T-helper 1 cell (primary cell): Measurements from ENCODE around the gene COX10.
A peak's percentile ranks its signal among the peaks of the same experiment; 100 is the strongest.
"Not testable (repeated sequence)": the region's sequence is repeated elsewhere in the genome, so short reads cannot be mapped to it uniquely, and the experiment has no call there.

Experiments used
- DNase-seq, 5 donors: peaks; one replicate each; pipeline ENCODE4 v3.0.0-alpha.2; 2012 to 2020
- total RNA-seq, 4 donors: gene quantifications; one replicate each; lab custom pipeline; 2026; lab: John Stamatoyannopoulos, UW

Gene COX10
- total RNA-seq, result 13.9 to 24.4 (median 18.3) reads per million in 4 donors

DNA sequence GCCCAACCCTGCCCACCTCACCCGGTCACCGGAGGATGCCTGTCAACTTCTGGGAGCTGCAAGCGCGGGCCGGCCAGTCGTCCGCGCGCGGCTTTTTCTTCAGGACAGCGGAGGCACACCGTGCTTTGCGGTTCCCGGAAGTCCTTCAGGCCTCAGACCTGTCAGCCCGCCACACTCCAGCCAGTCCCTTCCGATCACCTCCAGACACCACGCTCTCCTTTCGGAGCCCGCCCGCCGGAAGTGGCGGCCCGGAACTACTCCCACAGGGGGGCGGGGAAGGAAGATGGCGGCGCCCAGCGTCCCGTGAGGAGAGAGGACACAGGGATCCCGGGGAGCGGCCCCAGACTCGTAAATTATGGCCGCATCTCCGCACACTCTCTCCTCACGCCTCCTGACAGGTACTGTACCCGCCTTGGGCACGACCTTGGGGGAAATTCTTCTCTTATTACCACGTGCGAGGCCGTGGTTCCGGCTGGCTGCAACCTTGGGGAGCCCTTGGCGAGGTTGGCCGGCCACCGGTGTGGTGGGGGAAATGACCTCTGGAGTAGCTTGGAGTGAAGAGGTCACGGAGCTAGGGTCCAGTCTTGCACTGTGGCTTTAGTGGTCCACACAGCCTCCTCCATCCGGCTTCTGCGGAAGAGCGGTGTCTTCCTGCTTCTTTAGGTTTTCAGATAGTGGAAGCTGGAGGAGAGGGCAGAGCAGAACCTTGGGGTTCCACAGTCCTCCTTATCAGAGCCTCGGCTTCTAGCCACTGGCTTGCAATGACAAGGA is at the start of gene COX10:
Gene COX10, plus strand, starts transcription at position 254 of the 771 bp plus-strand sequence. Its CDS starts 102 bp downstream, at position 356.
- DNase-seq, result peak; percentile 68 to 84 (median 76)

DNA sequence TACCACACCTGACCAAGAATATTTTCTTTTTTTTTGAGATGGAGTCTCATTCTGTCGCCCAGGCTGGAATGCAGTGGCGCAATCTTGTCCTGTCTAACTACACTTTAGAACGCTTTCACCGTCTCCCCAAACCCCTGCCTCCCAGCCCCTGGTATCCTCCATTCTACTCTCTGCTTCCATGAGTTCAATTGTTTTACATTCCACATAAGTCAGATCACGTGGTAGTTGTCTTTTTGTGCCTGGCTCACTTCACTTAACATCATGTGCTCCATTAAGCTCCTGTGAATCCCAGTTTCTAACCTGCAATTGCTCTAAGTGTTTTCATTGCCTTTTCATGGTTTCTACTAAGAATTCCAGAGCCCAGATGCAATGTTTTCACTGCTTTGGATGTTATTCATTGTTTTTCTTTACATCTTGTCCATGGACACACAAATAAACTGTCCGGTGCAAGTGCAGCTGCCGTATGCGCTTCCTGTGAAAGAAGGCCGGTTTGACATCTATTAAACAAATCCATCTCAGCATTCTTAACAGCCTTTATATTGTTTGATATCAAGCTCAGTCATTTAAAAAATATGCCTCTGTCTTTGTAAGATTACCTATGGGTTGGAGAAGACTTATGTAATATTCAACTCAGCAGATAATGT is 47.5 kb upstream of the COX10 start:
- DNase-seq, result not testable (repeated sequence)

- not testable (repeated sequence) for DNase-seq
Measured at GRCh38 chr17:14029755-14030154, 39.5 kb upstream of the COX10 start.

DNA sequence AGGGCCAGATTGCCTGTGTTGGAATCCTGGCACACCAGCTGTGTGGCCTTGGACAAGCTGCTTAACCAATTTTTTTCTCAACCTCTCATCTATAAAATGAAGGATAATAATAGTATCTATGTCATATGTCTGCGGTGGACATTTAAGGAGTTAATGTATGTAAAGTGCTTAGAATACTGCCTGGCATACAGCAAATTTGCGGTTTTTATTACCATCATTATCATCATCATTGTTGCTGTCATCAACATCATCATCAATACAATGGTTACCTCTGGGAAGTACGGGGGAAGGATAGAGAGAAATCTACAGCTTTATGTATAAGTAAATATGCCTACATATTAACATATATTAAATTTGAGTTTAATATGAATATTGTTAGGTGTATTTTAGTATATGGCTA is 37.1 kb upstream of the COX10 start:
- no peak for DNase-seq

- no peak for DNase-seq
Measured at GRCh38 chr17:14033166-14033565, 36.1 kb upstream of the COX10 start.

DNA sequence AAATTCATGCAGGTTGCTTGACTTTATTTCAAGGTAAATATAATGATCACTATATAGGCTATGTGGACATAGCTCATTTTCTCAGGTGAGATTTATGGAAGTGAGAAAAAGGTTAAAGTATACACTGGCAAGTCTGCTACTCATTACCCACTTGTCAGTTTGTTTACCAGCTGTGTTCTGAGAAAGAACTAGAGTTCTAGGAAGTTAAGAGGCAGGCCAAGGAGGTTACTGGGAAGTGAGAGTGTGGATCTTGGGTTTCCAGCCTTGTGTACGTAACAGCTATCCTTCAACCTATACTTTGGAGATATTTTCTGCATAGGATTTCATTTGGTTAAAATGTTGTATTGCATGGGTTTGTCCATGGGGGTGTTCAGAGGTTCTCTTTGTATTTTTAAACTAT is 31.9 kb upstream of the COX10 start:
- DNase-seq, result peak in 1 of 5 donors; percentile 45

GRCh38 chr17:14038206-14038605 is 31.1 kb upstream of the COX10 start:
- DNase-seq, result peak in 1 of 5 donors; percentile 12

DNA sequence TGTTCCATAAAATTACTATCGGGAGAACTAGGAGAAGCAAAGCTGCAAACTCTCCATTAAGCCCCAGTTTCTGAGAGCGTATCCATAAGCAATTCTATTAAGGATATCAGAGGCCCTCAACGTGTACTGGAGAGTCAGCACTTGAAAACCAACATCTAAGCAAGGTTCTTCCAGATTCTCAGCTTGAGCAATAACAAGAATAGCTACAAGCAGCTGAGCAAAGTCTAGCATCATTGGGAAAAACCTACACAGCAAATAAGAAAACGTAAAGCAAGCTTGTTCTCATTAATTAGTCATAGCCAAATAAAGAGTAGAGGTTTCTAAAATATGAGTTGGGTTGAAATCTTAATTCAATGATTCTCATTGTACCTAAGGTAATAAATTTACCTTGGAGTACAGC is 26.9 kb upstream of the COX10 start:
- peak in 1 of 5 donors; percentile 59 for DNase-seq

- peak in 1 of 5 donors; percentile 38 for DNase-seq
Measured at GRCh38 chr17:14044702-14045101, 24.6 kb upstream of the COX10 start.

DNA sequence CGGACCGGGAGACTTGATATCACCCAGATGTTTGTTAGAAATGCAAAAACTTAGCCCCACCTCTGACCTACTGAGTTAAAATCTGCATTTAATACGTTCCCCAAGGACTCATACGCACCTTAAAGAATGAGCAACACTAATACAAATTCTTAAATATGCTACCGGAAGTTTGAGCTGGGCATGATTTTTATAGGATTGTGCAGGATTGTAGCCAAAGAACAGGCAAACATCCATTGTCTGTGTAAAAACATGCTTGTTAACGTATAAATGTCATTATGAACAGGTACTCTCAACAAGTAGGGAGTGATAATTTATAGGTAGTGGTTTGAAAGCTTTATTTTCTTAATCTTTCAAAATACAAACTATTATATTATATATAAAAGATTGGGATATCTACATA is 22.3 kb upstream of the COX10 start:
- DNase-seq, result no peak

- no peak for DNase-seq
Measured at GRCh38 chr17:14047591-14047990, 21.7 kb upstream of the COX10 start.

- no peak for DNase-seq
Measured at GRCh38 chr17:14048169-14048568, 21.1 kb upstream of the COX10 start.

DNA sequence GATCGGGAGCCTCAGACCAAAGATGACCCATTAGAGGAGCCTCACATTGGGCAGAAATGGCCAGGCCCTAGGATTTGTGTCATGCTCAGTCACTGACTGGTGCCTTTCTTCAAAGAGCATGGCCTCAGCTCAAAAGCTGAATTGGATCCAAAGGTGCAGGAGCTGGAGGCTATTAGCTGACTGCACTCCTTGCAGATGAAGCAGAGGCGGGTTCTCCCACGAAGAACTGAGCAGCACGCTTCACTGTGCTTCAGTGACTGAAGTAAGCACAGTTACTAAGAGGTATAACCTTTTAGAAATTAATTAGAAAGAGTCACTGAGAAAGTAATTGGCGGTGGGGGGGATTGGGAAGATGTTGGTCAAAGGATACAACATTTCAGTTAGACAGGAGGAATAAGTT is 18.7 kb upstream of the COX10 start:
- DNase-seq, result no peak

DNA sequence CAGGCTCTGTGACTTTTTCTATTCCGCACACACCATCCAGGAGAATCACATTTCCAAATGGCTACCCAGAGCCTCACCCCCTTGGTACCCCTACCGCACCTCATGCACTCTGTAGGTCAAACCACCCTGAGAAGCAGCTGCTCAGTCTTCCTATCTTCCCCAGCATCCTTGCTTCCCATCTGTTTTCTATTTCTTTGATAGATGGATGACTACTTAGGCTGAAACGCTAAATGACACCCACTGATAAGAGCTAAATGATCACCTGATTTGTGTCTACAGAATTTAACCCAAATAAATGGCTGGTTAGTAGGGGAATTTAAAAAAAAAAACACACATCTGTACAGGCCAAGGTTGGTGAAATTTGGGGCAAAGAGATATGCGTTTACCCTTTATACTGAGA is 17.6 kb upstream of the COX10 start:
- DNase-seq, result no peak

GRCh38 chr17:14052886-14053615 is 16.3 kb upstream of the COX10 start:
- DNase-seq, result no peak

- DNase-seq, result no peak
Measured at GRCh38 chr17:14057591-14057990, 11.7 kb upstream of the COX10 start.

DNA sequence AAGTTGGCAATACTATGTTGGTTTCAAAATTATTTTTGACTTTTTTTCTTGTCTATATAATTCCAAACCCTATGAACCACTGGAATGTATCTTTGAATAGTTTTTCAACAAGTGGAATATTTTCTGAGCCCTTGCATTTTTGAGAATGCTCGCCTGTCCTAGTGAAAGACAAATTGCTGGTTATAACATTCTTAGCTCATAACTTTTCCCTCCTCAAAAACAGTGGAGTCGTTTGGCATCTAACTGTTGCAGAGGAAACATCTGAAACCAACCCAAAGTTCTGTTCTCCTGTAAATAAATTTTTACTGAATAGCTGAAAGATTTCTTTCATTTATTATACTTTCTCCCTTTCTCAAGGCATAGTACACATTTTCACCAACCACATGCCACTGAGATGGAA is 11.3 kb upstream of the COX10 start:
- no peak for DNase-seq

DNA sequence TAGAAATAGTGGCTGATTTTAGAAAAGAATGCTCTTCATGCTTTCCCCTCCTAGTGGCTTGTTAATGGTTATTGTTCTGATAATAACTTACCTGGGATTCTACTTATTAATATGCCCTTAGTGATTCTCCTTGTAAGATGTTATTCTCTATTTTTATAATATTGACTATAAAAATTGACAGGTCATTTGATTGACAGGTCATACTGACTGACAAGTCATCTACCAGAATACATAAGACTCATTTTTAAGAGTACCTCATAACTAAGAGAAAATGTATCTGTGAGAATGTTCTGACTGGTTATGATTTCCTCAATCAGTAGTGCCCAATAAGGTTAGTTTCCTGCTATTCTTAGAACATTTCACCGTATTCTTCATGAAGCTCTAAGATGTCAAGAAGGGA is 8.6 kb upstream of the COX10 start:
- no peak for DNase-seq

DNA sequence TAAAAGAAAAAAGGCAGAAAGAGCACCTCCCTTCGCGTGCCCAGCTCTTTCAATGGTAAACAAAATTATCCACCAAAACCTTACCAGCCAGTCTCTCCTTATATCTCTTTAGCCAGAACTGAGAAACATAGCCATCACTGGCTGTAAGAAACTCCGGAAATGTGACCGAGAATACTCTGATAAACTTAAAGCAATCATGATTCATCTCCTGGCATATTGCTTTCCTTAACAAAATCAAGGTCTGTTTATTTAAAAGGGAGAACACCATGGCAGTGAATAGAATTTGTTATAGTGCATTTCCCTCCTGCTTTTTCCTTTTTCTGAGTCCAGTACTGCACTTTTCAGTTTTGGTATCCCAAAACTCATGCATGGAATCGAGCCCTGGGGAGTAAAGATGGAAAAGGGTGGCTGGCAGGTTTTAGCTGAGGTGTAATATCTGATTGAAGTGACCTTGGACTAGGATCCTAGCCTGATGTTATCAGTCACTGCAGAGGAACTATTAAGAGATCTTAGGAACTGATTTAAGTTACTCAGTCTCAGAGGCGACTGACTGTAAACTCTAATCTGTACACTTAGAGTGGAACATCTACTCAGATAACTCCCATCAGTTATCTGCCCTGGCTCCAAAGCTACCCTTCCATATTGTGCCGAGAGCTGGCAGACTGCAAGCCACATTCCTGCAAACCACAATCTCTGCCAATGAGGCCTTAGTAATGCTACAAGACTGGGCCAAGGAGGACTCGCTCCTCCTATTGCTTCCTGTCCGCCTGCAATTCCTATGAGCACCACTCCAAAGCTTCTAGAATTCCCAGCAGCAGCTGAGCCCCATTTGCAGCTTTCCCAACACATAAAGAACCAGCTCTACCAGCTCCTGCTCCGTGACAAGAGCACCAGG is 7.4 kb upstream of the COX10 start:
- no peak for DNase-seq

GRCh38 chr17:14067347-14067746 is 2.0 kb upstream of the COX10 start:
- no peak for DNase-seq

DNA sequence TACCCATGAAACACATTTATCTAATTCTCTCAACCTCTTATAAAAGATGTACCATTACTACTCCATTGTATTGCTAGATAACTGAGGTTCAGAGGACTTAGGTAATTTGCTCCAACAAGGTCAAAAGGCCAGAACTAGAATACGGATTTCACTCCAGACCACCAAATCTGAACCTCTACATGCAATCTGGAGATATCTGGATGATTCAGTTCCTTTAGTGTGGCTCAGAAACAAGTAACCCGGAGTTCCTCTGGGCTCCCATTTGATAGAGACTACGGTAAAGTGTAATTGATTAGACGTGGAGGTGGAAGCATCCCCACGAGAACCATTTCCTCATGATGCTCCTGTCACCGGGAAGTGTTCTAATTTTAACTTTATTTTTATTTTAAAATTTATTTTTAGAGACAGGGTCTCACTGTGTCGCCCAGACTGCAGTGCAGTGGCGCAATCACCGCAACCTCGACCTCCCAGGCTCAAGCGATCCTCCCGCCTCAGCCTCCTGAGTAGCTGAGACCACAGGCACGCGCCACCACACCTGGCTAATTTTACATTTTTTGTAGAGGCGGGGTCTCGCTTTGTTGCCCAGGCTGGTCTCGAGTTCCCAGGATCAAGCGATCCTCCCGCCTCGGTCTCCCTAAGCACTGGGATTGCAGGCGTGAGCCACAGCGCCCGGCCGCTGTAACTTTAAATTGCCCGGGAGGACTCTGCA is 608 bp upstream of the COX10 start:
- DNase-seq, result no peak
